SK-N-MC (cell line): ENCODE results near the gene PNKP.

Experiments used
- DNase-seq: peaks from one replicate; pipeline ENCODE4 v3.0.0-alpha.2; 2011; ENCODE audit warnings: low read depth, low spot score
- H3K27ac ChIP-seq: fragments of 200-600 bp; sonication (generic); 2 replicates; pipeline ENCODE4 v1.5.1; 2016; ENCODE audit warnings: mixed run types
- H3K36me3 ChIP-seq: fragments of 200-600 bp; sonication (generic); 2 replicates; pipeline ENCODE4 v1.6.1; 2017; ENCODE audit warnings: antibody characterized with exemption, low read length, mixed read lengths; ENCODE audit not compliant: insufficient read depth
- H3K4me3 ChIP-seq: fragments of 200-600 bp; sonication (generic); 2 replicates; pipeline ENCODE4 v1.5.1; 2016
- H3K9ac ChIP-seq: fragments of 200-600 bp; sonication (generic); 2 replicates; pipeline ENCODE4 v1.8.0; 2017; ENCODE audit warnings: mixed run types, mixed read lengths; ENCODE audit not compliant: insufficient read length
- H3K9me3 ChIP-seq: fragments of 200-600 bp; sonication (generic); 2 replicates; pipeline ENCODE4 v1.6.1; 2017; ENCODE audit warnings: low read depth, mild to moderate bottlenecking, antibody characterized with exemption, low read length, moderate library complexity, mixed read lengths
- EZH2 ChIP-seq: fragments of 200-600 bp; sonication (generic); IDR thresholded peaks from one replicate; pipeline ENCODE4 v1.6.1; 2017; ENCODE audit warnings: antibody characterized with exemption
- FOXP2 ChIP-seq: optimal IDR thresholded peaks from 2 replicates; pipeline ENCODE3; 2011; ENCODE audit warnings: mild to moderate bottlenecking, moderate library complexity; ENCODE audit not compliant: insufficient read depth; ENCODE audit errors: extremely low read length, control extremely low read depth
- POLR2AphosphoS5 ChIP-seq: IDR thresholded peaks from 2 replicates; pipeline ENCODE4 v1.6.1; 2012; ENCODE audit warnings: mild to moderate bottlenecking, low read depth, low read length, borderline replicate concordance

The PNKP gene

DNA sequence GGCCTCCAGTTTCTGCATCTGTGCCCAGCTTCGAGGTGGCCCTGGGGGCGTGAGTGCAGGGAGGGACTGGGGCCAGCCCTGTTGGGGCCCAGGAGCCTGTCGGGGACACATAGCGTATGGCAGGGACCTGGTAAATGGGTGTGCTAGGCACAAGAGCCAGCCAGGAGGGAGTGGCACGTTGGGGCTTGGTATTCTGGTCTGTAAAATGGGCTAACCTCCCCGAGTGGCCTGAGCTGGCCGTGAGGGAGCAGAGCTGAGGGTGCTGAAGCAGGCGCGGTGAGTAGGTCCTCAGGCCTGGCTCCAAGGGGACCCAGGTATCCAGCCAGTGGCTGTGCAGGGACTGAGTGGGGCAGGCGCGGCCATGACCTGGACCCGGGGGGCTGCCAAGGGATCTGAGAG is 12.1 kb downstream of the PNKP start:
- TF ChIP-seq POLR2AphosphoS5: peak; percentile 14; the same call in 1 of the 2 replicates
- no peak for TF ChIP-seq EZH2
- H3K9ac ChIP-seq: no peak overlapping the region
- H3K27ac ChIP-seq: no peak overlapping the region

DNA sequence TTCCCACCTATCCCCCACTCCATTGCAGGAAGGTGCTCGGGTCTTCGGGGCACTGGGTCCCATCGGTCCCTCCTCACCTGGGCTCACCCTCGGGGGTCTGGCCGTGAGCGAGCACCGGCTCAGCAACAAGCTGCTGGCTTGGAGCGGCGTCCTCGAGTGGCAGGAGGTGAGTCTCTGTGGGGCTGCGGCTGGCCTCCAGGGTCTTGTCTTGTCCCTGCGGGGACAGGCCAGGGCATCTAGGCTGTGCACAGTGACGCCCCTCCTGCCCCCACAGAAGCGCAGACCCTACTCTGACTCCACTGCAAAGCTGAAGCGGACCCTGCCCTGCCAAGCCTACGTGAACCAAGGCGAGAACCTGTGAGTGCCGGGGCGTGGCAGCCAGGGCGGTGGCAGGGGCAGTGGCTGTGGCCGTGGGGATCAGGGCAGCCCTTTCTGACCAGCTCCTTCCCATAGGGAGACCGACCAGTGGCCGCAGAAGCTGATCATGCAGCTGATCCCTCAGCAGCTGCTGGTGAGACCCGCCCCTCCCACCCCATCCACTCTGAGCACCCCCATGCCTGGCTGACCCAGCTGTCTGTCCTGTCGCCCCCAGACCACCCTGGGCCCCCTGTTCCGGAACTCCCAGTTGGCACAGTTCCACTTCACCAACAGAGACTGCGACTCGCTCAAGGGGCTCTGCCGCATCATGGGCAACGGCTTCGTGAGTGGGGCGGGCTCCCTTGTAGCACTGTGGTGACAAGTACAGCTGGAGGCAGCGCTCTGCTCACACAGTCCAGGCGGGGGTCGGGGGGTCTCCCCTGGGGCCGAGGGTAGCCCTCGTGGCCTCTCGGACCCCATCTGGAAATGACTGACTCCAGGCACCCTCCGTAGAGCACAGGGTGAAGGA is 12.8 kb downstream of the PNKP start:
- H3K4me3 ChIP-seq: no peak overlapping the region
- H3K9ac ChIP-seq: no peak overlapping the region
- TF ChIP-seq EZH2 (no peak), FOXP2 (no peak), POLR2AphosphoS5 (peak; percentile 29; the same call in 1 of the 2 replicates)
- H3K27ac ChIP-seq: no peak overlapping the region
- DNase-seq: no peak
- H3K36me3 ChIP-seq: peaks cover 68% of the 10 kb centered on the region
- no peaks in the 10 kb centered on the region for H3K9me3 ChIP-seq

More for the DNA sequence above, 12.1 kb downstream of the PNKP start:
- Histone ChIP-seq H3K4me3 (no peak overlapping the region), H3K9me3 (no peaks in the 10 kb centered on the region), H3K36me3 (peaks cover 71% of the 10 kb centered on the region)
- DNase-seq: no peak

DNA sequence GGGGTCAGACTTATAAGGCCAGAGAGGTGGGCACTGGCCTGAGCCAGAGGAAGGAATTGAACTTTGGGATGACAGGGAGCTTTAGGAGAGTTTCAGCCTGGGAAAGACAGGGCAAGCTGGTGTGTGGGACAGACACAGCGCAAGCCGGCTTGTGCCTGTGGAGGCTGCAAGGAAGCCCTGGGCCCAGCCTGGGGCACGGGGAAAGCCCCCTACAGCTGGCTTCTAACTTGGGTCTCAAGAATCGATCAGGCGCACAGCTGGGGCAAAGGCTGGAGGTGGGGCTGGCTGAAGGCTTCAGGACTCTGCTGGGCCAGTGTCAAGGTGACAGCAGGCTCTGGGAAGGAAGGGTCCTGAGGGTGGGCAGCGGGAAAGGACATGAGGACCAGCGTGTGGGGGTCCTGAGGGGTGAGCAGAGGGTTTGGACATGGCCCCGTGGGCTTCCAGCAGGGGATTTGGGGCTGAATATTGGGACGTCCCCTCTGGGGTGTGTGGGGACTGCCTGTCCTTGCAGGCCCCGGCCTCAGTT is 13.5 kb downstream of the PNKP start:
- Histone ChIP-seq H3K9ac (peak overlapping the region; percentile 41), H3K4me3 (peak overlapping the region; percentile 14; the same call in 1 of the 2 replicates), H3K9me3 (no peaks in the 10 kb centered on the region), H3K27ac (0 out of 2 replicates have a peak overlapping the region, but pooled peaks have one; percentile 31), H3K36me3 (peaks cover 72% of the 10 kb centered on the region)
- no peak for DNase-seq
- no peak for TF ChIP-seq EZH2
- TF ChIP-seq FOXP2: no peak
- no peak for TF ChIP-seq POLR2AphosphoS5

DNA sequence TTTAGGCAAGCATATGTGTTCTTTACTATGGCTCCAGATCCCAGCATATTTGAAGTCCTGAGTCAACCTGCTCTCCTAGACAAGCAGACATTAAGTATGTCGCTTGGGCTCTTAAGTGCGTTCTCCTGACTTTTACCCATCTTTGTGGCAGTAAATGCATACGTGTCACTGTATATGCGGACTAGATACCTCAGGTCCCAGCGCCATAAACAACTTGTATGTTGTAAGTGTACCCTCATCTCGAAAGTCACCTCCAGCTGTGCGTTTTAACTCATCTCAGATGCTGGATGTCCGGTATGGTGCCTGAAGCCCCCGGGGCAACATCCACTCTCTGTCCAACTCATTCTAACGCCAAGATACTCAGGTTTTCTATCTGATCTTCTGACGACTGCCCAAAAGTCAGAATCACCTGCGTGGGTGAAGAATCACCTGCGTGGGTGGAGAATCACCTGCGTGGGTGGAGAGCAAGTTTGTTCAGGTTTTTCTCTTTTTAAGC is 14.7 kb downstream of the PNKP start:
- peaks cover 62% of the 10 kb centered on the region for H3K36me3 ChIP-seq
- no peak overlapping the region for H3K27ac ChIP-seq
- no peak for TF ChIP-seq POLR2AphosphoS5
- no peak for TF ChIP-seq EZH2
- no peak for TF ChIP-seq FOXP2
- peak overlapping the region; percentile 64 for H3K9ac ChIP-seq
- peak overlapping the region; percentile 95 for H3K4me3 ChIP-seq
- no peak for DNase-seq
- no peaks in the 10 kb centered on the region for H3K9me3 ChIP-seq

DNA sequence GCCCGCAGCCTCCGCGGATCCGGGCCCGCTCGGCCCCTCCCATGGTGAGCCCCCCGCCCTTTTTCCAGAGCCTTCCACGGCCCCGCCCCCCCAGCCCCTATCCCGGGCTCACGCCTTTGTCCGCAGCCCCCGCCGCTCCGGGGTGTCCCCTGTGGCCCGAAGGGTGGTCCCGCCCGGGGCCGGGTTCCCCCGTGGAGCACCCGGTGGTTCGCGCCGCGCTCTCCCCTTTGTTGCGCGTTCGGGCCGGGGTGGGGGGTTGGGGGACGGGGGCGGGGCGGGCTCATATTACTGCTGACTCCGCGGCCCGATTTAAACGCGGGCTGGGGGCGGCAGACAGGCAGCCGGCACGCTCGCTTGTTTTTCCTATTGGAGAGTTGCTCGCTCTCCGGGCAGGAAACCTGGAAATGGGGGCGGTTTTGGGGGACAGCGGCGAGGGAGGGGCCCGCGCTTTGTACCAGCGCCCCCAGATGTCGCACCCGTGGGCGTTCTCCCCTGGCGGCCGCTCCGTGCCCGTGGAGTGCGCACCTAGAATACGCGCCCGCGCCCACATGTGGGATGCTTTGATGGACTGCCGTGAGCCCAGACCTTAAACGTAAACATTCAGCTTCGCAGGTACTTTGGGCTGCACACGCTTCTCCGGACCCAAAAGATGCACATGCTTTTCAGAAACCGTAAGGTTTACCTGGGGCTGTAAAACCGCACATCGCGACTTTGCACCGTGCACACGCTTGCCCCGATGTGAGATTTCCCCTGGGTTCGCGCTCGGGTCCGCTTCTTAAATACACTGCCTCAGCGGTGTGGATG is 15.7 kb downstream of the PNKP start:
- peaks cover 52% of the 10 kb centered on the region for H3K36me3 ChIP-seq
- no peak for DNase-seq
- no peaks in the 10 kb centered on the region for H3K9me3 ChIP-seq
- peak overlapping the region; percentile 95 for H3K4me3 ChIP-seq
- H3K9ac ChIP-seq: peak overlapping the region; percentile 91
- H3K27ac ChIP-seq: peak overlapping the region; percentile 99
- TF ChIP-seq FOXP2 (no peak), EZH2 (no peak)

DNA sequence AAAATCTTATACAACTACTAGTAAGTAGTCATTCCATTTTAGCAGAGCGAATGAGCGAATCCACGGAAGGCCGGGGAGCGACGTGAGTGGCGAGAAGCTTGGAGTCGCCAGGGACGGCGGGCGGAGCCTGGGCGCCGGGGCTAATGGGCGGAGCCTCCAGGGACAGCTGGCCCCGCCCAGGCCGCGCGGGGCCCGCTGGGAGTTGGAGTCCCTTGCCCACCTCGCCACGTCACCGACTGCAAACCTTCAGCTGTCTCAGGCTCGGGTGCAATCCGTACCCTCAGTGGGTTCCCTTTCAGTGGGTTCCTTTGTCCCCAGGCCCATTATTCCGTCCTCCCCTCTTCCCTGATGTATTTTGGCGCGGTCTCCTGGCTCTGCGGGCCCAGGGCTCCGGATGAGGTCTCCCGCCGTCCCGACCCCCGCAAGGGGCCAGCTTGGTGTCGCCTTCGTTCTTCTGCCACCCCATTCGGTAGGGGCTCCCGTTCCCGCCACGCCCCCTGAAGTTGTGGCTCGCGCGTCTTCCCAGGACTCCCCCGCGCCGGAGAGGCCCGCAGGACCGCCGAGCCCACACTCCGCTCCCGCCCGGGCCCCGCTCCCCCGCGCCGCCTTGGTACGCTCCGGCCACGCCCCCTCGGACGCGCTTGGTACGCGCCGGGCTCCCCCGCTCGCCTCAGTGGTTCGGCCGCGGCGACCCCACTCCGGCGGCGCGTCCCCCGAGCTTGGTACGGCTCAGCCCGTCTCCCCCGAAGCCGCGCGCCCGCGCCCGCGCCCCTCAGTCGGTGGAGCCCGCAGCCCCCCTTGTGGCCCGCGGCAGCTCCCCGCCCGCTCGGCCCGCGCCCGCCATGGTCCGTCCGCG is 16.7 kb downstream of the PNKP start, which contains the start of gene PTOV1:
Gene PTOV1 (plus strand): TSS at position 673 of the 856 bp plus-strand sequence.
- peaks cover 42% of the 10 kb centered on the region for H3K36me3 ChIP-seq
- H3K9ac ChIP-seq: peak within 1 kb of the TSS; percentile 91
- peak; percentile 66 for DNase-seq
- peak within 1 kb of the TSS; percentile 95 for H3K4me3 ChIP-seq
- H3K27ac ChIP-seq: peak within 1 kb of the TSS; percentile 99
- H3K9me3 ChIP-seq: no peaks in the 10 kb centered on the region
- no peak for TF ChIP-seq FOXP2
- no peak for TF ChIP-seq EZH2
- peak; percentile 69 for TF ChIP-seq POLR2AphosphoS5

DNA sequence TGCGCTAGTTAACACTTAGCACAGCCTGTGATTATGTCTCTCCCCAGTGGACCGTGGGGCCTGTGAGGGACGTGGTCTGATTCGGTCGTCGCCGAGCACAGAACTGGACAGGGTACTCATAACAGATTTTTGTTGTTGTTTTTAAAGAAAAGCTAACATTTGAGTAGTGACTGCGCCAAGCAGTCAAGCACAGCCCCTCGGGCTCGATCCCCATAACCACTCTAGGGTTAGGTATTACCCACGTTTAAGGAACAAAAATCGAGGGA is 17.2 kb downstream of the PNKP start:
- TF ChIP-seq EZH2 (no peak), FOXP2 (no peak), POLR2AphosphoS5 (no peak)
- Histone ChIP-seq H3K36me3 (peaks cover 37% of the 10 kb centered on the region), H3K9me3 (no peaks in the 10 kb centered on the region), H3K27ac (peak overlapping the region; percentile 99), H3K9ac (peak overlapping the region; percentile 43), H3K4me3 (peak overlapping the region; percentile 95)
- DNase-seq: no peak
